GM18502 (cell line): ENCODE data around the gene ERFL.
"Not testable (repeated sequence)": the region's sequence is repeated elsewhere in the genome, so short reads cannot be mapped to it uniquely, and the experiment has no call there.

Experiments
- ATAC-seq: cut with Tn5 transposase; IDR thresholded peaks from one replicate; pipeline ENCODE4 v1.9.1; 2021; ENCODE audit warnings: mild to moderate bottlenecking; ENCODE audit not compliant: unreplicated experiment, poor library complexity

The ERFL gene

DNA sequence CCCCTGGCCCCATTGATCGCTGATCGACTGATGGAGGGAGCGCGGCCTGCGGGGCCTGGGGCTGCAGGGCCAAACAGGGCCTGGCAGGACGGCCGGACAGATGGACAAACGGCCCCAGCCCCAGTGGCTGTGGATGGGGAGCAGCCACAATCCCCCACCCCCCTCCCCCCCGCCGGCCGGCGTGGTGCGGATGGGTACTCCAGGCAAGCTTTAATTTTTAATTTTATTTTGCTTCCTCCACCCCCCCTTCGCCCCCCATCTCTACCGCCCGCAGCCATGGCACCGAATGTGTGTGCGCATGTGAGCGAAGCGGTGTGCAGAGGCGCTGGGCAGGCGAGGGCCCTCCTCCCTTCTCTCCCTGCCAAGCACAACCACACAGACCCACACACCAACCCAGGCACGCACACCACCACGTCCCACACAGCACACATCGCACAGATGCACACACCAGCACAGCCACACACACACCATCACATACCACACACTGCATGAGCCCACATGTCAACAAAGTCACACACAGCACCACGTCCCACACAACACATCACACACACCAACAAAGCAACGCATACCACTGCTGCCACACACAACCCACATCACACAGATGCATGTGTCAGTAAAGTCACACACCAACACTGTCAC is 12.4 kb downstream of the ERFL start:
- ATAC-seq = no peak

DNA sequence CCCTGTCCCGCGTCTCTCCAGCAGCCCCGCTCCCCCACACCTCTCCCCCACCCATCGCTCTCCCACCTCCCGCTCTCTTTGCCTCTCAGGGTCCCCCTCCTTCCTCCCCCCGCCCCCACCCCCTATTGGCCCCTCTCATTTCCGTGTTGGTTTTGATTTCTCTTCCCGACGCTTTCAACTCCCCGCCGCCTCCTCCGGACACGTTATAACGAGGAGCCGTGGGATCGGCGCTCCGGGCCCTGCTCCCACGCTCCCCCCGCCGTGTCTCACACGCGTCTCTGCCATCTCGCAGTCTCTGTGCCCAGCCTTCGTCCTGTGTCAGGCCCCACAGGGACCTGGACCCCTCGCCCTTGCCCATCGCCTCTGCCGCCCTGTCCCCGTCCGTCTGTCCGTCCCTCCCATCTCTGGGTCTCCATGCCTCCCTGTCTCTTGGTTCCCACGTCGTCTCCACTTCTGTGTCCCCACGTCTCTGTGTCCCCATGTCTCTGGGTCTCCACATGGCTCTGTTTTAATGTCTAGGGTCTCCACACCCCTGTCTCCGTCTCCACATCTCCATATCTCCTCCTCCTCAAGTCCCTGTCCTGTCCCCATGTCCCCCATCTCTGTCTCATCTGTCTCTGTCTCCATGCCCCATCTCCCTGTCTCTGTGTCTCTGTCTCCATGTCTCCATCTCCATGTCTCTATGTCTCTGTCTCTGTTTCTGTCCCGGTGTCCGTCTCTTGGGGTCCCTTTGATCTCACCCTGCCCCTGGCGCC is 13.1 kb downstream of the ERFL start:
- no peak for ATAC-seq

DNA sequence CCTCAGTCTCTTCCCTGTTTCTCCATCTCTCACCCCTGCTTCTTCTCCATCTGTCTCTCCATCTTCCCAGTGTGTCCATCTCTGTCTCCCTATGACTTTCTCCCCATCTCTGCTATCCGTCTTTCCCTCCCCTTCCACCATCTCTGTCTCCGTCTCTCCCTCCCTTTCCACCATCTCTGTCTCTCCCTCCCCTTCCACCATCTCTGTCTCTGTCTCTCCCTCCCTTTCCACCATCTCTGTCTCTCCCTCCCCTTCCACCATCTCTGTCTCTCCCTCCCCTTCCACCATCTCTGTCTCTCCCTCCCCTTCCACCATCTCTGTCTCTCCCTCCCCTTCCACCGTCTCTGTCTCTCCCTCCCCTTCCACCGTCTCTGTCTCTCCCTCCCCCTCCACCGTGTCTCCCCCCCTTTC is 13.8 kb downstream of the ERFL start:
- not testable (repeated sequence) for ATAC-seq

DNA sequence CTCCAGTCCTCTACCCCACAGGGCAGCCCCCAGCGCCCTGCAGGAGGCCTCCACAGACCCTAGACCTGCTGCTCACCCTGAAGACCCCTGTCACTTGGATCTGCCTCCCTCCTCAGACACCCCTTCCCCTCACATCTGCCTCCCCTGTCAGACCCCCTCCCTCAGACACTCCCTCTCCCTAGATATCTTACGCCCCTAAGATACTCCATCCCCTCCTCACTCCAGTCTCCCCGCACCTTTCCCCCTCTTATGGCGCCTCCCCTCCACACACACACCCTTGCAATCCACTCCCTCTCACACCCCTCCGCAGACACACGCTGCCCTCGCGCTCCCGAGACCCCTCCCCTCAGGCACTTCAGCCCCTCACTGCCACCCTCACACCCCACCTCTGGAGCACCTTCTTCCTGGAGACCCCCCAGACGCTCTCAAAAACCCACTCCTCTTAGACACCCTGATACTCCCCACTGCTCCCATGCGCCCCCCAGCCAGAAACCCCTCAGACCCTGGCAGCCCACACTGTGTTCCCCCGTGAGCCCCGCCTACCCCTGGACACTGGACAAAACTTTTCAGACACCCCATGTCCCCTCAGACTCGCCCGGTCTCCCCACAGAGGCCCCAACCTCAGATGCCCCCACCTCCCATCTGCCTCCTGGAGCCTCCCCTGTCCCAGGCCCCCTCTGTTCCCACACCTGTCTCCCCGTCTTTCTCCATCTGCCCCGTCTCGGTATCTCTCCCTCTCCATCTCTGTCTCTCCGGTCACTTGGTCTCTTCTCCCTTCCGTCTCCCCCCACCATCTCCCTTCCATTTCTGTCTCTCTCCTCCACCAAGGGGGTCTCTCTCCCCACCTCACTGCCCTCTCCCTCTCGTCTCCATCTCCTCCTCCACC is 14.5 kb downstream of the ERFL start:
- ATAC-seq = no peak

DNA sequence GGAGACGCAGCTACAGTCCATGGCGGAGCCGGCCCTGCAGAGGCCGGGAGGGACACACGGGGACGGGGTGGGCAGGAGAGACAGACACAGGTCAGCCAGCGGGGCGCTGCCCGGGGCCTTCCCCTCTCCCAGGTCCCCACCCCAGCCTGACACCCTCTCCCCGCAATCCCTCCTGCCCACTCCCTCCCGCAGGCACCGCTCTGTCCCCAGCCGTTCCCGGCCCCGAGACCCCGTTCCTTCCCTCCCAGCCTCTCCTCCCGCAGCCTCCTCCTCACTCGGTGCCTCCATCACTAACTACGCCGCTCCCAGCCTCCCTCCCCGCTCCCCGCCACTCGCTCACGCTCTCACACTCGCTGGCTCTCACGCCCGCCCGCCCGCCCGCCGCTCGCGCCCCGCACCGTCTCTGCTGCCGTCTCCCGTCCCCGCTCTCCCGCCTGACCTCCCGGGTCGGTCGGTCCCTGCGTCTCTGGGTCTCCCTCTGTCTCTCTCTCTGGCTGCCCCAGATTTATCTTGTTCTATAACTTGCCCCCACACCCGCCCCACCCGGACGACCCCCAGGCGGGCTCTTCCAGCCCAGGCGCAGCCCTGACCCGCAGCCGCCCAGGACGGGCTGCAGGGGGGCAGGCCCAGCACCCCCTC is 15.2 kb downstream of the ERFL start:
- ATAC-seq = no peak

DNA sequence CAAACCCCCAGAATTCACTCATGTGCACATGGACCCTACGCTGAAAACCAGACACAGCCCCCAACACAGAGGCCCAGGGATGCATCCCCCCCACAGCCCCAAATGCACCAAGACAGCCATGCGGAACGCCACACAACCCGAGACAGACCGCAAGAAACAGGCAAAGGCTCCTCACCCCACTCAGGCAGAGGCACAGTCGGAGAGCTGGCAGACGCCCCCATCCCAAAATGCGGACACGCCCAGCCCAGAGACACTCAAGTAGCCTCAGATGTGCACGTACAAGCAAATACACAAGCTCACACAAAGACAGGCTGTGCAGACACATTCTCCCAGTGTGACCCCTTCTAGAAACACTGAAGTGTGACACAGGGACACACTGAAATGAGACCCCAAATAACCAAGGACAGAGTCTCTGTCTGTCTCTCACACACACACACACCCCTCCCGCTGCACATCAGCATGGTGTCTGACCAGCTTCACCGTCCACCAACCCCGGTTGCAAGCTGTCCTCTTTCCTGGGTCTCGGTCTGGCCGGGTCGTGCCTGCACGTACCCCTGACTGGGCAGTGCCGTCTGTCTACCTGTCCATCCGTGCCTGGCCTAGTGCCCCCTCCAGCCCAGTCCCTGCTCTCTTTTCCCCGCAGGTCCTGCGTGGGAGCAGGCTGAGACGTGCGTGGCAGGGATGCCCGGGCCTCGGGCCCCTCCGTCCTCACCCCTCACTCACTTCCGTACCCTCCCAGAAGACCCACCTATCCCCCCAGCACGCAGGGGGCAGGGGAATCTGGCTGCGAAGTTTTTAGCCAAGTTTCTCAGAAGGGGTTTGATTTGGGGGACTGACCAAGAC is 16.1 kb downstream of the ERFL start:
- ATAC-seq = no peak

DNA sequence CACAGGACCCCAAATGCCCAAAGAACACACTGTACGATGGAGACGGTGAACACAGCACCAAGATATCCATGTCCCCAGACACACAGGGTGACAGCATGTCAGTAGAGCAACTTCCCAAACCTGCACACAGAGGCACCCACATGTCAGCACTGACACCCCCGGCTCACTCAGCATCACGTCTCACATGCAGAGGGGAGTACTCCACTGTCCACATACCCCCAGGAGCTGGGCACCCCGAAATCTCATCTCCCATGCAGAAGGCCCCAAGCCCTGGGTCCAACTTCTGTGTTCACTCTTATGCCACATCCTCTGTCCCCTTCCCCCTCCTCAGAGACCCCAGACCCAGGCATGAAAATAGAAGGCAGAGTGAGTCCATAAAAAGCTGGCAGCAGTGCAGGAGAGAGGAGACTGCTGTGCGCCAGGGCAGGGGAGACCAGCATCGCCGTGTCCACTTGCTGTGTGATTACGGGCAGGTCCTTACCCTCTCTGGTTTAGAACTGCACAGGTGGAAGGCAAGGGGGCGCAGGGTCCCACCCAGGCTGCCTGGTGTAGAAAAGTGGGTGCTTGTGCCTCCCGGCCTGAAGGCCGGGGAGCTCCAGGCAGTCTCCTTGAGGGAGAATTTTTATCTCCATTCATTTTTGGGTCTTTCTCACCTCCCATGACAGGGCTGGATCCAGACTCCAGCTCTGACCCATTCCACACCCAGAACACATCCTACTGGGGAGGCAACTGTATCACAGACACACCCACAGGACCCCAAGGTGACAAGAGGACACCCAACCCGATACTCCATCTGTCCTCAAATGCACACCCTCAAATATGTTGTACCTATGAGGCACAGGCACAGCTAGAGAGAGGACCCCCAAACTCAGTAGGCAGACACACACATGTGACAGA is 17.0 kb downstream of the ERFL start:
- no peak for ATAC-seq

DNA sequence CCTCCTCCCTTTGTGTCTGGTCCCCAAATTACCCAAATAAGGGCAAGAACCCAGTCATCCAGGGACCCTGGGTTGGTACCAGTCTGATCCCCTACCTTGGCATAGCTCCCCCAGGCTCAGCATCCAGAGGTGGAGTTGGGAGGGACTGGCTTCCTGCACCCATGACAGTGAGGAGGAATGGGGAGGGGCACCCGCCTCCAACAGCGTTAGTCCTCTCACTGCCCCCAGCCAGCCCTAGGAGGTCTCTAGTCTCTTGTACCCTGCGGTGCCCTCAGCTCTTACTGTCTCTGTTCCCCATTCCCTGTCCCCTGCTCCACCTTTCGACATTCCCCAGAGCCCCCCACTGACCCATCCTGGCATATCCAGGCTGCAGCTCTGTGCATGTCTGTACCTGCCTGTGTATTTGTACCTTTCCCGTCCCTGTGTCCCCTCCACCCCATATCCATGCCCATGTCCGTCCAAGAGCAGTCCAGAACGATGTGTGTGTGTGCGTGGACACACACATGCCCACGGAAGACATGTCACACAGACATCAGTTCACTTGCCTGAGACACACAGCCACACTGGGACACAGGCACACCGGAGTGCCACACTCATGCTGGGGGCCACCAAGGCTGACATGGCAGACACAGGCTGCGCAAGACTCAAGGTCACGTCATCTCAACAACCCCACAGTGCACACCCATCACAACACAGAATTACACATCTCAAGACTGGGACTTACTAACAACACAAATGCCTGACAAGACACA is 17.8 kb downstream of the ERFL start:
- ATAC-seq = no peak

DNA sequence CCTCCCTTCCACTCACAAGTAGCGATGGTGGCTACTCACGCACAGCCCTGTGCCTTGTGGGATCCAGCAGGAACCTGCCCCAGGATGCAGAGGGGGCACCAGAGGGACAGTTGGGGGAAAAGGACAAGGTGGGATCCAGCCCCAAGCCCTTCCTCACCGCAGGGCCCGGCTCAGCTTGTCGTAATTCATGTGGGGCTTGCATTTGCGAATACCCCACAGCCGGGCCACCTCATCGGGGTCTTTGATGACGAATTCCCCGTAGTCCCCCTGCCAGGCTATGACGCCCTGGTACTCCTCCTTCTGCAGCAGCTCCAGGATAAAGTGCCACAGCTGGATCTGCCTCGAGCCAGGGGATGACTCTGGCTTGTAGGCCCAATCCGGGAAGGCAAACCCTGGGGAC is 18.5 kb downstream of the ERFL start:
- ATAC-seq = no peak

DNA sequence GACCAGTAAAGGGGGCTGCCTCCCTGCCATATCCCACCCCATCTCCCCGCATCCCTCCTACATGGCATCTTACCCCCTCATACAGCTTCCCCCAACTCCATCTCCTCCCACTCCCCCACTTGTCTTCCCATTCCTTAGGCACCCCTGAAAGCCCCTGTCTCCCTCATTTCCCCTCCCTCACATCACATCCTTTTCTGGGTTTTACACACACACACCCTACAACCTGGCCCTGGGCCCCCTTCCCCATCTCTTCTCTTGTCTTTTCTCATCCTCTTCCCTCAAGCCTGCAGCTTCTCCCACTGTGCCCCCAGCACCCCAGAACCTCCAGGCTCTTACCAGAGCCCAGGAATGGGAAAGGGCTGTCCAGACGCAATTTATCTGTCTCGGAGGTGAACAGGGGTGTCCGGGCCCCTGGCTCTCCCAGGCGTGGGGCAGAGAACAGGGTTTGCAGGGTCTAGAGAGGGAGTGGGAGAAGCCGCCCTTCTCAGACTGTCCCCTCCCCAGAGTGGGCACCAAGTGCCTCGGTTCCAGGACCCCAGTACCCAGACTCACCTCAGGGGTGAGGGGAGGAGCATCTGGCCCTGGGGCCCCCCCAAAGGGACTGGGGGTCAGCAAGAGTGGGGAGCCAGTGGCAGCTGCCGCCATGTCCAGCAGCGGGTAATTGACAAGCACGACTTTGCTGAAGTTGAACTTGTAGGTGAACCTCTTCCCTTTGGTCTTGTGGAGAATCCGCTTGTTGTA is 19.4 kb downstream of the ERFL start:
- ATAC-seq = no peak

DNA sequence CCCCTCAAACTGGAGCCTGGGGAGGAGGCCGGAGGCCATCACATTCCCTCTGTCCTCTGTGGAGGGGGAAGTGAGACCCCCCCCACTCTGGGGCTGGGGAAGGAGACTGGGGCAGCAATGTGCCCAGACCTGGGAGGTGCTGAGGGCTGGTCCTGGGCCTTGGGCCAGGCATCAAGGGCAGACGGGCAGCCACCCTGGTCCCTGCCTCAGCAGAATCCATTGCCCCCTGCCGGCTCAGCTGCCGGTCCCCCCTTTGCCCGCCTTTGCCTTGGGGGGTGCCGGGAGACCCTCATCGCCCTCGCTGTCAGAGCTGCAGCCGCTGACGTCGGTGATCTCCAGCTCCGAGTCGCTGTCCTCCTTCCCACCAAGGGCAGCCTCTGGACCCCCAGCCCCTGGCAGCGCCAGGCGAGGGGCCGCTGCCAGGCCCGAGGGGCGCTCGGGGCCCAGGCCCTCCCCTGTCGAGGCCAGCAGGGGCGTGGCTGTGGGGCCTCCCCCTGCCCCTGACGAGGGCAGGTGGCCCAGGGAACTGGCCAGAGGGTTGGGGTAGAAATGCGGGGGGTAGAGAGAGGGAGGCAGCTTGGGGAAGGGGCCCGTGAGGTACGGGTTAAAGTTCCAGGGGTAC is 20.1 kb downstream of the ERFL start:
- no peak for ATAC-seq

DNA sequence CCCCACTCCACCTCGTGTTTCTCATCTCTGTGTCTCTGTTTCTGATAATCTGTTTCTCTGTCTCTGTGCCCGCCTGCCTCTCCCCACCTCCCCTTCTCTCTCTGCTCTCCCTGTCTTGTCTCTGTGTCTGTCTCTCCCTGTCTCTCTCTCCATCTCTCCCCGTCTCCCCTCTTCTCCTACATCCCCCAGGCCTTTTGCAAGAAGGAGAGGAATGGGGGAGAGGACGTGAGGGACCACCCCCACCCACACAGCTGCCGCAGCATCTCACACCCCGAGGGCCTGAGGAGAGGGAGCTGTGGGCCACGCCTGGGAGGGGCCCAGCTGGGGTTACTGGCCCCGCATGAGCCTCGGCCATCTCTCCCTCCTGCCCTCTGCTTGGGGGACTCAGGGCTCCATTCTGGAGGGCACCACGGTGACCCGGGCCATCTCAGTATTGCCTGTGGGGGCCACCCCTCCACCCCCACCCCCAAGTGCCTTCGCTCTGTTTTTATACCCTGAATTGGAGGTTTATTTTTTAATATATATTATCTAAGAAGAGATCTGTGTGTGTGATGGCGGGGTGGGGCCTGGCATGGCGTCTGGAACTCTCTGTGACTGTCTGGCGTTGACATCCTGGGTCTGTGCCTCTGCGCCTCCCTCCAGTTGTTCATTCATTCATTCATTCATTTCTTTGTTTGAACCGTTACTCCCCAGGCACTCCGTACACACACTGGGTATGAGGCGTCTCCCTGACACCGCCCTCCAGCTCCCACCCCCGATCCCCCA is 21.2 kb downstream of the ERFL start:
- no peak for ATAC-seq

DNA sequence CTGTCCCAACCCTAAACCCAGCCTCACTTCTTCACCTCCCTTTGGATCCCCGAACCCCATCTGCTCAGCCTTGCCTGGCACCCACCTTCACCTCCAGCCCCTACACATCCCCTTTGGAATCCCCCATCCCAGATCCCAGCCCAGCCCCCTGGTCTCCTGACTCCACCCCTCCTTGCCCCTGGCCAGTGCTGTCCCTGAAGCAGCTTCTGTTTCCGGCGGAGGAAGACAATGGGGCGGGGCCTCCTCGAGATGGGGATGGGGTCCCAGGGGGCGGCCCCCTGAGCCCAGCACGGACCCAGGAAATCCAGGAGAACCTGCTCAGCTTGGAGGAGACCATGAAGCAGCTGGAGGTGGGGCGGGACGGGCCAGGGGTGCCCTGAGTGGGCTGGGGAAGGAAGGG is 22.0 kb downstream of the ERFL start:
- ATAC-seq = no peak

DNA sequence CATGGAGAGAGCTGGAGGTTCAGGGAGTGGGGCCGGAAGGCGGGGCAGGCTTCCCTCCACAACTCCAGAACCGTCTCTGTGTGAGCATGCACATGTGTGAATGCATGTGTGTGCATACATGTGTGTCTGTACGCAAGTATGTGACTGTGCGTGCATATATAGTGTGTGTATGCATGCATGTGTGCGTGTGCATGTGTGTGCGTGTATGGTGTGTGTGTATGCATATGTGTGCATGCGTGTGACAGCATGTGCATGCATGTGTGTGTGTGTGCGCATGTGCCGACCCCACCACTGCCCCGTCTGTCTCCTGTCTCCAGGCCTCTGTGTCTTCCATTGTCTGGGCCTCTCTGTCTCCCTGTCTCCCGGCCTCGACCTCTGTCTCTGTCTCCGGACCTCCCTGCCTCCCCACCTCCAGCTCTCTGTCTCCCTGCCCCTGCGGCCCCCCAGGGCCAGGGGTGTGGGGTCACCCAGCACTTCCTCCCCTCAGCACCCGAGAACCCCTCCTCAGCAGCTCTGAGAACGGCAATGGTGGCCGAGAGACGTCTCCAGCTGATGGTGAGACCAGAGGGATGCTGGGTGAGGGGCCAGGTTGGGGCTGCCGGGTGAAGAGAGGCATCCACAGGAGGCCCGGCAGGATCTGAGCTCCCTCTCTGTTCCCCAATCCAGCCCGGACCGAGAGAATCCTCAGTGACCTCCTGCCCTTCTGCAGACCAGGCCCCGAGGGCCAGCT is 22.8 kb downstream of the ERFL start:
- no peak for ATAC-seq

DNA sequence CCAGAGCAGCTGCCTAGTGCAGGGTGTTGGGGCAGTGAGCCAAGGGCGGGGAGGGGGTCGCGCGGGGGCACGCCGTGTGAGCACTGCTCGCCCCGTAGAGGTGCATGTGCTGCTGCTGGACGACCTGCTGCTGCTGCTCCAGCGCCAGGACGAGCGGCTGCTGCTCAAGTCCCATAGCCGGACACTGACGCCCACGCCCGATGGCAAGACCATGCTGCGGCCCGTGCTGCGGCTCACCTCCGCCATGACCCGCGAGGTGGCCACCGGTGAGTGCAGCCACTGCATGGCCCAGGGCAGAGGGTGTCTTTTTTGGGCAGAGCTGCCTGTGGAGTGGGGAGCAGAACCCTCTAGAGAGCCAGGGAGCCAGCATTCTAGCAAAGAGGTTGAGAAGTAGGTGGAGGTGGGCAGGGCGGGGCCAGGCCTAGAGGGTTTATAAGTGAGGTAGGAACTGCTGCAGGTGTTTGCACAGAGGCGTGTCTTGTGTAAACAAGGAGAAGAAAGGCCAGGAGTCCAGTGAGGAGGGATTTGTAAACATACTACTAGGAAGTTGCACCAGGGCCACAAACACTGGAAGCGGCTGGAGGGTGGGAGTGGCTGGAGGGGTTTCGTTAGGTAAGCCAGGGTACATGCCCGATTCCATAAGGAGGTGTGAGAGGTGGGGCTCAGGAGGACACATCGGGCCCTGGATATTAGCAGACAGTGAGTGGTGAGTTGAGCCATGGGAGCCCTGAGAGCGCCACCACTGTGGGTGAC is 24.0 kb downstream of the ERFL start:
- ATAC-seq = no peak
